NCI-H510A treated with DMSO at 0.1 percent for 48 hours (cell line): Measurements from ENCODE around the gene CCL26.
"Not testable (repeated sequence)": the region's sequence is repeated elsewhere in the genome, so short reads cannot be mapped to it uniquely, and the experiment has no call there.

Experiments
- DNase-seq: peaks from one replicate; lab custom pipeline; 2025; lab: John Stamatoyannopoulos, UW

CCL26 gene

GRCh38 chr7:75738975-75739795 is 32.8 kb downstream of the CCL26 start:
- peak; percentile 71 for DNase-seq

GRCh38 chr7:75738604-75738974 is 33.4 kb downstream of the CCL26 start, which contains the start of gene HIP1:
HIP1 (minus strand) TSS chr7:75738941; CDS start chr7:75738920, 21 bp downstream.
- no peak for DNase-seq

- DNase-seq: no peak
Measured at GRCh38 chr7:75737856-75738603, 34.0 kb downstream of the CCL26 start.

GRCh38 chr7:75735581-75736350 is 36.2 kb downstream of the CCL26 start:
- no peak for DNase-seq

- no peak for DNase-seq
Measured at GRCh38 chr7:75734586-75735458, 37.2 kb downstream of the CCL26 start.

GRCh38 chr7:75732764-75733630 is 39.0 kb downstream of the CCL26 start:
- DNase-seq: no peak

- no peak for DNase-seq
Measured at GRCh38 chr7:75732016-75732521, 39.9 kb downstream of the CCL26 start.

- no peak for DNase-seq
Measured at GRCh38 chr7:75729851-75730274, 42.1 kb downstream of the CCL26 start.

GRCh38 chr7:75727881-75728593 is 44.0 kb downstream of the CCL26 start:
- peak; percentile 29 for DNase-seq

- DNase-seq: not testable (repeated sequence)
Measured at GRCh38 chr7:75727351-75727750, 44.7 kb downstream of the CCL26 start.

GRCh38 chr7:75725306-75725705 is 46.7 kb downstream of the CCL26 start:
- DNase-seq: no peak

- DNase-seq: no peak
Measured at GRCh38 chr7:75723444-75723843, 48.6 kb downstream of the CCL26 start.

GRCh38 chr7:75722373-75722772 is 49.6 kb downstream of the CCL26 start:
- no peak for DNase-seq

GRCh38 chr7:75721922-75722321 is 50.1 kb downstream of the CCL26 start:
- DNase-seq: not testable (repeated sequence)

GRCh38 chr7:75721426-75721825 is 50.6 kb downstream of the CCL26 start:
- DNase-seq: no peak

GRCh38 chr7:75719626-75720025 is 52.4 kb downstream of the CCL26 start:
- no peak for DNase-seq
